Stimulated activated CD8-positive, alpha-beta memory T cell treated with anti-CD3 and anti-CD28 coated beads, Interleukin-2, amount 100 ng/mL, for 1 hour (primary cell): Measurements from ENCODE around the gene ATP2A2.

Source experiments
- DNase-seq, 2 donors: peaks; one replicate each; pipeline ENCODE4 v3.0.0-alpha.2; 2020; ENCODE audit warnings: low read depth in 2 of 2

ATP2A2 gene

GRCh38 chr12:110262442-110263388 lies 18.3 kb upstream of the ATP2A2 start:
- DNase-seq: no peak

GRCh38 chr12:110266381-110266960 lies 14.6 kb upstream of the ATP2A2 start:
- no peak for DNase-seq

GRCh38 chr12:110266980-110267620 lies 13.9 kb upstream of the ATP2A2 start:
- DNase-seq: no peak

- no peak for DNase-seq
Observed at GRCh38 chr12:110269622-110270124, 11.4 kb upstream of the ATP2A2 start.

GRCh38 chr12:110270125-110270962 lies 10.7 kb upstream of the ATP2A2 start:
- DNase-seq: no peak

- DNase-seq: no peak
Observed at GRCh38 chr12:110271015-110271414, 10.0 kb upstream of the ATP2A2 start.

GRCh38 chr12:110277530-110278254 lies 3.4 kb upstream of the ATP2A2 start:
- DNase-seq: no peak

- no peak for DNase-seq
Observed at GRCh38 chr12:110278255-110278536, 2.9 kb upstream of the ATP2A2 start.

GRCh38 chr12:110279566-110280375 lies 1.3 kb upstream of the ATP2A2 start:
- no peak for DNase-seq

GRCh38 chr12:110280392-110280778 lies 662 bp upstream of the ATP2A2 start:
- DNase-seq: peak; percentile 19 to 29

GRCh38 chr12:110281549-110282299 lies 677 bp downstream of the ATP2A2 start:
- peak; percentile 8 to 16 for DNase-seq

GRCh38 chr12:110282300-110282860 lies 1.3 kb downstream of the ATP2A2 start:
- DNase-seq: no peak

GRCh38 chr12:110282956-110283817 lies 2.1 kb downstream of the ATP2A2 start:
- DNase-seq: no peak

GRCh38 chr12:110284597-110284996 lies 3.5 kb downstream of the ATP2A2 start:
- DNase-seq: no peak

- no peak for DNase-seq
Observed at GRCh38 chr12:110286623-110287022, 5.6 kb downstream of the ATP2A2 start.

- DNase-seq: no peak
Observed at GRCh38 chr12:110287986-110288385, 6.9 kb downstream of the ATP2A2 start.

GRCh38 chr12:110289044-110289710 lies 8.1 kb downstream of the ATP2A2 start:
- DNase-seq: no peak

GRCh38 chr12:110289711-110290078 lies 8.6 kb downstream of the ATP2A2 start:
- DNase-seq: no peak
